ENCODE data around the gene NUDT13. TPM values are rescaled to one million over a fixed set of nuclear protein-coding genes. Genes with fewer than 3 reads are reported as not detected.
"Not testable (repeated sequence)": the region's sequence is repeated elsewhere in the genome, so short reads cannot be mapped to it uniquely, and the experiment has no call there.

The NUDT13 gene
- total and polyA plus RNA-seq, 3 donors from 2014 or later: 3.0 to 5.9 (median 5.6) TPM

DNA sequence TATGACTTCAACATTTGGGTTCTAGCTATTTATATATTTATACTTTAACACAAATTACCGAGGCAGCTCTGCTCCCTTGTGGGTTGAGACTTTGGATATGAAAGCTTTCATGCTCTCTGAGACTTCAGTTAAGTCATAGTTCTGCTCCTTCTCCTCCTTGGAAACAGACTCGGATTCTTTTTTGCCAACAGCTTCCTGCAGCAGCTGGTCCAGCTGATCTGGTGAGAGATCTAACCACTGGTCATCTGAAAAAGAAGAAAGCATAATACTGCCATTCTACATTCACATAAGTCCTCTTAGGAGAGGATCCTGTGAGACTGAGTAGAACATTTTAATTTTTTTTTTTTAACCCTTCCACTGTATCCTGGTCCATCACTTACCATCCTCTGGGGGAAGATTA lies 29.0 kb downstream of the NUDT13 start:
- Histone ChIP-seq H3K36me3 (ENCODE audit: low read depth, missing control alignments) (no peaks in the 10 kb centered on the region), H3K27ac (no peak overlapping the region), H3K4me1 (no peaks in the 10 kb centered on the region), H3K9me3 (no peaks in the 10 kb centered on the region), H3K4me3 (no peak overlapping the region), H3K27me3 (no peaks in the 10 kb centered on the region)
- TF ChIP-seq, protein P1, sequence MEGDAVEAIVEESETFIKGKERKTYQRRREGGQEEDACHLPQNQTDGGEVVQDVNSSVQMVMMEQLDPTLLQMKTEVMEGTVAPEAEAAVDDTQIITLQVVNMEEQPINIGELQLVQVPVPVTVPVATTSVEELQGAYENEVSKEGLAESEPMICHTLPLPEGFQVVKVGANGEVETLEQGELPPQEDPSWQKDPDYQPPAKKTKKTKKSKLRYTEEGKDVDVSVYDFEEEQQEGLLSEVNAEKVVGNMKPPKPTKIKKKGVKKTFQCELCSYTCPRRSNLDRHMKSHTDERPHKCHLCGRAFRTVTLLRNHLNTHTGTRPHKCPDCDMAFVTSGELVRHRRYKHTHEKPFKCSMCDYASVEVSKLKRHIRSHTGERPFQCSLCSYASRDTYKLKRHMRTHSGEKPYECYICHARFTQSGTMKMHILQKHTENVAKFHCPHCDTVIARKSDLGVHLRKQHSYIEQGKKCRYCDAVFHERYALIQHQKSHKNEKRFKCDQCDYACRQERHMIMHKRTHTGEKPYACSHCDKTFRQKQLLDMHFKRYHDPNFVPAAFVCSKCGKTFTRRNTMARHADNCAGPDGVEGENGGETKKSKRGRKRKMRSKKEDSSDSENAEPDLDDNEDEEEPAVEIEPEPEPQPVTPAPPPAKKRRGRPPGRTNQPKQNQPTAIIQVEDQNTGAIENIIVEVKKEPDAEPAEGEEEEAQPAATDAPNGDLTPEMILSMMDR (IDR thresholded peaks at IDR 0.05): no peak
- no peak for TF ChIP-seq POLR2A (IDR thresholded peaks at IDR 0.05)
- WGBS, 2 donors: 71 to 74% methylated on average over 2 of the region's 2 CpGs
- no peak for DNase-seq
- intact Hi-C loops (cut with DNase I; ENCODE audit: low total_unique reads): no loop called here

DNA sequence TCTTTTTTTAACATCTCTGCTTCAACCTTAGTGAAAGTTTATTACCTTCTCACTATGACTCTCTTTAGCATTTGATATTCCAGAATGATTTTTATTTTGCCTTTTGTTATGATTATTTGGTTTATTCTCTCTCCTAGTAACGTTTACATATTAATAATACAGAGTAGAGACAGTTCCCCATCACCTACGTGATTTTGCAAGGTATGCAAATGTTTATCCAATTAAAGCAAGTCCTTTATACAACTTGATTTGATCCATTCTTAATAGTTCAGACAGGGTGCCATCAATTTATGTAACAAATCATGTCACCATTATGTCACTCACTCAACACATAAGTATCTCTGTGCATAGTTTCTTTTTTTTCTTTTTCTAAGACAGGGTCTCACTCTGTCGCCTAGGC lies 31.3 kb downstream of the NUDT13 start:
- TF ChIP-seq, protein P1 (IDR thresholded peaks at IDR 0.05): no peak
- no peak for TF ChIP-seq POLR2A (IDR thresholded peaks at IDR 0.05)
- Histone ChIP-seq H3K27ac (no peak overlapping the region), H3K4me1 (no peaks in the 10 kb centered on the region), H3K36me3 (ENCODE audit: low read depth, missing control alignments) (no peaks in the 10 kb centered on the region), H3K4me3 (no peak overlapping the region), H3K9me3 (no peaks in the 10 kb centered on the region), H3K27me3 (no peaks in the 10 kb centered on the region)
- 89 to 94% methylated on average over 3 of the region's 3 CpGs for WGBS, 2 donors
- no peak for DNase-seq
- intact Hi-C loops (cut with DNase I; ENCODE audit: low total_unique reads): no loop called here

DNA sequence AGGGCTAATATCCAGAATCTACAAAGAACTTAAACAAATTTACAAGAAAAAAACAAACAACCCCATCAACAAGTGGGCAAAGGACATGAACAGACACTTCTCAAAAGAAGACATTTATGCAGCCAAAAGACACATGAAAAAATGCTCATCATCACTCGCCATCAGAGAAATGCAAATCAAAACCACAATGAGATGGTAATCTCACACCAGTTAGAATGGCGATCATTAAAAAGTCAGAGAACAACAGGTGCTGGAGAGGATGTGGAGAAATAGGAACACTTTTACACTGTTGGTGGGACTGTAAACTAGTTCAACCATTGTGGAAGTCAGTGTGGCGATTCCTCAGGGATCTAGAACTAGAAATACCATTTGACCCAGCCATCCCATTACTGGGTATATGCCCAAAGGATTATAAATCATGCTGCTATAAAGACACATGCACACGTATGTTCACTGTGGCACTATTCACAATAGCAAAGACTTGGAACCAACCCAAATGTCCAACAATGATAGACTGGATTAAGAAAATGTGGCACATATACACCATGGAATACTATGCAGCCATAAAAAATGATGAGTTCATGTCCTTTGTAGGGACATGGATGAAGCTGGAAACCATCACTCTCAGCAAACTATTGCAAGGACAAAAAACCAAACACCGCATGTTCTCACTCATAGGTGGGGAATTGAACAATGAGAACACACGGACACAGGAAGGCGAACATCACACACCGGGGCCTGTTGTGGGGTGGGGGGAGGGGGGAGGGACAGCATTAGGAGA lies 40.6 kb downstream of the NUDT13 start:
- H3K9me3 ChIP-seq; H3K4me1 ChIP-seq; H3K4me3 ChIP-seq; H3K27me3 ChIP-seq; H3K36me3 ChIP-seq (ENCODE audit: low read depth, missing control alignments); H3K27ac ChIP-seq; intact Hi-C loops (cut with DNase I; ENCODE audit: low total_unique reads); DNase-seq: not testable (repeated sequence)
- 90 to 95% methylated on average over 6 to 7 of the region's 8 CpGs for WGBS, 2 donors

DNA sequence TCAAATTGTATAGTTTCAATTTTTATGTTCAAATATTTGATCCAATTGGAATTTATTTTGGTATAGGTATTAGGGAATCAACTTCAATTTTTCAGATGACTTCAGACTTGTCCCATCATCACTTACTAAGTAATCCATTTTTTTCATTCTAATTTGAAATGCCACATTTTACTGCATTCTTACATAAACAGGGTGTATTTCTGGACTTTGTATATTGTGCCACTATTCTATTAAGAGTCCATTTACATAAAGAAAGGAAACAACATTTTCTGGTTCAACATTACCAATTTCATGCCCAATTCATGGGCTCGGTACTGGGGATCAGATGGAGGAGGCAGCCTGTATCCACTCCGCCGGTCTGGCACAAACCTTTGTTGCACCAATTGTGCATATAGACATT lies 41.8 kb downstream of the NUDT13 start:
- Histone ChIP-seq H3K4me3 (no peak overlapping the region), H3K9me3 (no peaks in the 10 kb centered on the region), H3K4me1 (no peaks in the 10 kb centered on the region), H3K36me3 (ENCODE audit: low read depth, missing control alignments) (no peaks in the 10 kb centered on the region), H3K27me3 (no peaks in the 10 kb centered on the region), H3K27ac (no peak overlapping the region)
- TF ChIP-seq, protein P1 (IDR thresholded peaks at IDR 0.05): no peak
- TF ChIP-seq POLR2A (IDR thresholded peaks at IDR 0.05): no peak
- intact Hi-C loops (cut with DNase I; ENCODE audit: low total_unique reads): no loop called here
- no peak for DNase-seq
- WGBS, 2 donors: 96 to 97% methylated on average over 3 of the region's 3 CpGs

DNA sequence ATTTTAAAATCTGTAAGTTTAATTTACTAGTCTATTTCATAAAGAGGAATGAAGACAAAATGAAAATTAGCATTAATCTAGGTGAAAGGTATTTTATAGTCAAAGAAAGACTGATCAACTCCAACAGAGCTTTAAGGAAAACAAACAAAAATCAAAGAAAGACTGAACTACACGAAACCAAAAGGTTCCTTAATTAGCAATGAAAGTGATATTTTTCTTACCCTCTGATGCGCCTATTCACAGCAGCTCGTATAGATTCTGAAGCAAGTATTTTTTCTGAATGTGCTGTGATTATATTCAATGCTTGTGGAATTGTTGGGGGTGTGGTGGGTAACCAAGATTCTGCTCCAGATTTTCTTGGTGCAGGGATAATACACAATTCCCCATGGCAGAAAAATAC lies 45.8 kb downstream of the NUDT13 start:
- 87 to 88% methylated on average over 3 of the region's 3 CpGs for WGBS, 2 donors
- Histone ChIP-seq H3K4me1 (peaks cover 6% of the 10 kb centered on the region), H3K27ac (no peak overlapping the region), H3K9me3 (no peaks in the 10 kb centered on the region), H3K36me3 (ENCODE audit: low read depth, missing control alignments) (no peaks in the 10 kb centered on the region), H3K27me3 (no peaks in the 10 kb centered on the region), H3K4me3 (no peak overlapping the region)
- TF ChIP-seq, protein P1 (IDR thresholded peaks at IDR 0.05): no peak
- TF ChIP-seq POLR2A (IDR thresholded peaks at IDR 0.05): no peak
- DNase-seq: no peak
- intact Hi-C loops (cut with DNase I; ENCODE audit: low total_unique reads): no loop called here

Data from testis (tissue), 3 donors.